ENCODE results near the gene SPINK8. TPM values are rescaled to one million over a fixed set of nuclear protein-coding genes. Genes with fewer than 3 reads are reported as not detected.

Gene SPINK8
- total and polyA plus RNA-seq, 2 of the 8 experiments (the other 6 are each of a cell fraction or from before 2014, with no cell fraction given): 0.29 TPM; not detected in 1

GRCh38 chr3:48276911-48277641 is 56.4 kb downstream of the SPINK8 start (continued):
- TF ChIP-seq RNF2 (IDR thresholded peaks at IDR 0.05; ENCODE audit: borderline replicate concordance, low read depth, low read length, missing control alignments, poor library complexity, severe bottlenecking) (no peak), CHD2 (IDR thresholded peaks at IDR 0.05; ENCODE audit: low read length) (no peak), EP300 (IDR thresholded peaks at IDR 0.05; ENCODE audit: borderline replicate concordance in 1 of 2, low read depth in 2 of 2, low read length in 2 of 2) (no peak), TEAD4 (IDR thresholded peaks at IDR 0.05; ENCODE audit: low read depth, low read length) (peak; percentile 66), RBBP5 (IDR thresholded peaks at IDR 0.05; ENCODE audit: borderline replicate concordance, low read depth, low read length) (no peak), EZH2 (IDR thresholded peaks at IDR 0.05; ENCODE audit: low read depth, low read length, severe bottlenecking) (no peak), TAF1 (IDR thresholded peaks at IDR 0.05; ENCODE audit: low read depth, low read length) (no peak), ASH2L (IDR thresholded peaks at IDR 0.05; ENCODE audit: low read length) (peak; percentile 32), SIN3A (conservative IDR thresholded peaks at IDR 0.05 in 1 of 2, IDR thresholded peaks at IDR 0.05 in 1 of 2; ENCODE audit: low read depth in 1 of 2, low read length in 2 of 2) (no peak), CTBP2 (IDR thresholded peaks at IDR 0.05; ENCODE audit: borderline replicate concordance, insufficient read depth, insufficient read length, low read length) (no peak), CREB1 (IDR thresholded peaks at IDR 0.05) (no peak), RFX5 (IDR thresholded peaks at IDR 0.05; ENCODE audit: borderline replicate concordance, low read depth, low read length) (no peak), RAD21 (IDR thresholded peaks at IDR 0.05 in 1 of 2, conservative IDR thresholded peaks at IDR 0.05 in 1 of 2; ENCODE audit: low read depth in 2 of 2, low read length in 2 of 2) (no peak)
- TF ChIP-seq, protein P1, sequence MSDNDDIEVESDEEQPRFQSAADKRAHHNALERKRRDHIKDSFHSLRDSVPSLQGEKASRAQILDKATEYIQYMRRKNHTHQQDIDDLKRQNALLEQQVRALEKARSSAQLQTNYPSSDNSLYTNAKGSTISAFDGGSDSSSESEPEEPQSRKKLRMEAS (IDR thresholded peaks at IDR 0.05): no peak
